Neural crest cell (in vitro differentiated cells): ENCODE measurements around the gene PRLR. TPM values are rescaled to one million over a fixed set of nuclear protein-coding genes. Genes with fewer than 3 reads are reported as not detected.

ENCODE experiments used
- DNase-seq: peaks from one replicate; pipeline ENCODE4 v3.0.0; 2021; ENCODE audit warnings: low read depth, mixed read lengths, low spot score
- H3K27ac Mint-ChIP-seq: one replicate; pipeline ENCODE4 v1.8.0; 2021; ENCODE audit warnings: mild to moderate bottlenecking, mixed read lengths; ENCODE audit not compliant: unreplicated experiment
- H3K27me3 Mint-ChIP-seq: 2 replicates; pipeline ENCODE4 v1.8.0; 2021; ENCODE audit warnings: low read depth, mild to moderate bottlenecking, mixed read lengths
- H3K36me3 Mint-ChIP-seq: 2 replicates; pipeline ENCODE4 v1.8.0; 2021; ENCODE audit warnings: low read depth, mild to moderate bottlenecking, mixed read lengths
- H3K4me1 Mint-ChIP-seq: 2 replicates; pipeline ENCODE4 v1.8.0; 2021; ENCODE audit warnings: mixed read lengths
- H3K4me3 Mint-ChIP-seq: one replicate; pipeline ENCODE4 v1.8.0; 2021; ENCODE audit warnings: mild to moderate bottlenecking, mixed read lengths
- H3K9me3 Mint-ChIP-seq: 2 replicates; pipeline ENCODE4 v1.8.0; 2021; ENCODE audit warnings: mixed read lengths
- CTCF ChIP-seq: fragments of 200-600 bp; sonication (generic); conservative IDR thresholded peaks from 2 replicates; pipeline ENCODE4 v1.5.0; 2021; ENCODE audit warnings: antibody characterized with exemption, mild to moderate bottlenecking
- total RNA-seq: library from RNA; stranded (reverse); gene quantifications from 2 replicates; pipeline ENCODE4 v1.2.1, GENCODE V29; 2021

Gene PRLR
- total RNA-seq, 1 donor from 2014 or later, result 0.58 TPM

- no peak overlapping the region for H3K4me3 Mint-ChIP-seq
- no peaks in the 10 kb centered on the region for H3K4me1 Mint-ChIP-seq
- no peak for DNase-seq
- H3K36me3 Mint-ChIP-seq, result no peaks in the 10 kb centered on the region
- peaks cover 2% of the 10 kb centered on the region for H3K9me3 Mint-ChIP-seq
- no peak overlapping the region for H3K27ac Mint-ChIP-seq
- peaks cover 3% of the 10 kb centered on the region for H3K27me3 Mint-ChIP-seq
- no peak for TF ChIP-seq CTCF
Measured at GRCh38 chr5:35164860-35165542, 65.3 kb downstream of the PRLR start.

GRCh38 chr5:35163710-35164033, 66.6 kb downstream of the PRLR start:
- Mint-ChIP-seq H3K36me3 (no peaks in the 10 kb centered on the region), H3K27ac (no peak overlapping the region), H3K27me3 (peaks cover 3% of the 10 kb centered on the region), H3K4me3 (no peak overlapping the region), H3K4me1 (no peaks in the 10 kb centered on the region), H3K9me3 (peaks cover 2% of the 10 kb centered on the region)
- no peak for DNase-seq
- TF ChIP-seq CTCF, result no peak

- Mint-ChIP-seq H3K36me3 (no peaks in the 10 kb centered on the region), H3K27ac (no peak overlapping the region)
Measured at GRCh38 chr5:35162848-35163709, 67.2 kb downstream of the PRLR start.

GRCh38 chr5:35161652-35162273, 68.5 kb downstream of the PRLR start:
- DNase-seq, result no peak
- Mint-ChIP-seq H3K27me3 (peaks cover 3% of the 10 kb centered on the region), H3K36me3 (no peaks in the 10 kb centered on the region), H3K27ac (no peak overlapping the region), H3K4me3 (no peak overlapping the region), H3K4me1 (no peaks in the 10 kb centered on the region), H3K9me3 (peaks cover 2% of the 10 kb centered on the region)
- TF ChIP-seq CTCF, result no peak

More at GRCh38 chr5:35162848-35163709, 67.2 kb downstream of the PRLR start:
- Mint-ChIP-seq H3K9me3 (peaks cover 2% of the 10 kb centered on the region), H3K4me1 (no peaks in the 10 kb centered on the region), H3K4me3 (no peak overlapping the region), H3K27me3 (peaks cover 3% of the 10 kb centered on the region)
- no peak for TF ChIP-seq CTCF
- no peak for DNase-seq

- TF ChIP-seq CTCF, result no peak
- no peak for DNase-seq
- no peaks in the 10 kb centered on the region for H3K4me1 Mint-ChIP-seq
- H3K9me3 Mint-ChIP-seq, result no peaks in the 10 kb centered on the region
- no peak overlapping the region for H3K27ac Mint-ChIP-seq
- no peaks in the 10 kb centered on the region for H3K36me3 Mint-ChIP-seq
- peaks cover 2% of the 10 kb centered on the region for H3K27me3 Mint-ChIP-seq
- H3K4me3 Mint-ChIP-seq, result no peak overlapping the region
Measured at GRCh38 chr5:35160486-35161116, 69.7 kb downstream of the PRLR start.
